GM18868 (cell line): ENCODE results near the gene PTPRG.

Experiments used
- ATAC-seq: cut with Tn5 transposase; IDR thresholded peaks from one replicate; pipeline ENCODE4 v1.9.1; 2021; ENCODE audit warnings: mild to moderate bottlenecking, moderate library complexity; ENCODE audit not compliant: unreplicated experiment

The PTPRG gene

DNA sequence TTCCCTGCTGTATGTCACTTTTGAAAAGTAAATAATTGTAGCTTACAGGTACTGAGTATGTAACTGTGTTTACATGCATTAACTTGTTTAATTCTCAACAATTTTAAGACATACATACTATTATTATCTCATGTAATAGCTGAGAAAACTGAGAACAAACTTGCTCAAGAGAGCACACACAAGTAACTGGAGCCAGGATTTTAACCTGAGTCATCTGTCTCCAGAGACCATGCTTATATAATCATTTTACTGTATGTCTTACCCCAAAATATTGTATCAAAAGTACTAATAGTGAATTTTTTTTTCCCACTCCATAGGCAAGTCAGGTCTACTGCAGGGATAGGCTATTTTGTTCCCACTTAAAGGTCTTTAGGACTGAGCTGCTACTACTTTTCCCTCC lies 716.6 kb downstream of the PTPRG start:
- ATAC-seq, result no peak

DNA sequence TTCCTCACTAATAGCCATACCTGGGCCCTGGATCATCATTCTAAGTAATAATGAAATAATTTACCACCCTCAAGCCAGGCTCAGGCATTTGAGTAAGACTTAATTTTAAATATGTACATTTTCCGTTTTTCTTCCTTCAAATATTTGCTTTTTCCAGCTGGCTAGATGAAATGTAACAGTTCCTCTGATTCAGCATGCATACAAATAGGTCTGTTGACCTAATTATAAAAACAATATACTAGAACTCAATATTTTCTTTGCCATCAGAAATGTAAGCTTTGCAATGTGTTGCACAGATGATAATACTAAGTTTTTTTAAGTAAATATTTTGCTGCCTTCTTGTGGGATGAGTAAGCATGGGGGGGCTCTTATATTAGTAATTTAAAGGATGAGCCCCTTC lies 720.4 kb downstream of the PTPRG start:
- ATAC-seq, result no peak

DNA sequence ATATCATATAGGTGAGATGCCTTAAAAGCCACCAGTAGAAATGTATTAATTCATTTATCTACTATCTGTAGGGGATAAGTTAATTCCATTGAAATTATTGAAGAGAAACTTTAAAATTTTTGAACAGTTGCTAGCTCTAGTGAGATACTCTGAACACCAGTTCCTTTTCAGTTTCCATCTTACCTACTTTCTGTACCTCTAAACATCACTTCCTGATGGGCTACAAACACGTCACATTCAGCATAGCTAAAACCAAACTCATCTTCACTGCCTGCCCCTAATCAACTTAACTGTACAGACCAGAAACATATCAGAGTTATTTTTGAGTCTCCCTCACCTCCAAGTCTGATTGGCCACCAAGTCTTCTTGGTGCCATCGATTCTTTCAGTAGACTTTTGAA lies 723.1 kb downstream of the PTPRG start:
- ATAC-seq, result peak; percentile 65

DNA sequence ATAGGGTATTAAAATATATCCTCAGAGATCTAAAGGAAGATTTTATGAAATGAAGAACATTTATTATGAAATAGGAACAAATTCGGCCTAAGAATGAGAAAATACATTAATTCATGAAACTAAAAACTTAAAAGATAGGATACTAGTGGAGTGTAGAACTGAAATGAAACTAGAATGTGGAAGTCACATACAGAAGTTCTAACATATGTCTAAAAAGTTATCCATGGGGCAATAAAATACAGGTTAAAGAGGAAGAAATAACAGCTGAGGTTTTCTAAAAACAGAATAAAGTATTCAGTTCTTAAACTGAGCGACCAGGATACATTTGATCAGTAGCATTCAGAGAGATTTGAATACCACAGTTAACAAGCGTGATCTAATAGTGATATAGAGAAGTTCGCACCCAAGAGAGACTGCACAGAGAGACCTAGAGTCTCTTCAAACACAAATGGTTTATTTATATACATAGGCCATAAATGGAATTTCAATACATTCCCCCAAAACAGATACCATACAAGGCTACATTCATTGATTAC lies 726.1 kb downstream of the PTPRG start:
- peak; percentile 65 for ATAC-seq

DNA sequence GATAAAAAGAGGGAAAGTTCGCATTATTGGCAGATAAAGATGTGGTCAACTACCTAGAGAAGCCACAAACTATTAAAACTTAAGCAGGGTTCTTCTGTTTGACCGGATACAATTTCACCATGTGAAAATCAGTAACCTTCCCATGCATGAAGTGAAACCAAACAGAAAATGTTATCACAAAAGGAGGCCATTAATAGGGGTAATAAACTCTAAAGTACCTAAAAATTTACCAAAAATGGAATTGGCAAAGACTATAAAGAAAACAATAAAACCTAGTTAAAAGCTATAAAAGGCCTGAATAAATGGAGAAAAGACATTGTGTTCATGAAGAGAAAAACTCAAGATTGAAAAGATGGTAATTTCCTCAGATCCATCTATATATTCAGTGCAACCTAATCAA lies 728.6 kb downstream of the PTPRG start:
- ATAC-seq, result no peak

DNA sequence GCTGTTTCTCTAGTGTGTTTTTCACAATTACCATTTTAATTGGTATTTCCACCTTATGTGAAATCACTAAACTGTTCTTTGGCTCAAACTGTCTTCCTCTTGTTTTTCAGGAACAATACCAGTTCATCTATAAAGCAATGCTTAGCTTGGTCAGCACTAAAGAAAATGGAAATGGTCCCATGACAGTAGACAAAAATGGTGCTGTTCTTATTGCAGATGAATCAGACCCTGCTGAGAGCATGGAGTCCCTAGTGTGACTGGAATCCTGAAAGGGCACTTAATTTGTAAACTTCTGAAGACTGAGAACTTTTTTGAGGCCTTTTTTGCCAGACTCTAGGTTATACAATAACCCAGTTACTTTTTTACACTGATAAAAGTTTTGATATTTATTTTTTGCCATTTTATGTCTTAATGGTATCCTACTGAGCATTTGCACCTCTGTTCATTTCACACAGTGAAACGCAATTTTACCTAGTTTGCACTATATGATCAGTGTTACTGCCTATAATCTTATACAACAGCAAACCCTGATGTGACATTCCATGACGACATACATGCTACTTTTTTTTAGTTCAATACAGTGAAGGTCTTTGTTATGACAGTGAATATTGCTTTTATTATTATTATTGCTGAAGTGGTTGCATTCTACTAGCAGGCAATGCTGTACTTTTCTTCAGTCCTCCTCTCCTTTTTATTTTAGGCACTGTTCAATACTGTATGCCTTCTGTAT lies 731.8 kb downstream of the PTPRG start:
- no peak for ATAC-seq

DNA sequence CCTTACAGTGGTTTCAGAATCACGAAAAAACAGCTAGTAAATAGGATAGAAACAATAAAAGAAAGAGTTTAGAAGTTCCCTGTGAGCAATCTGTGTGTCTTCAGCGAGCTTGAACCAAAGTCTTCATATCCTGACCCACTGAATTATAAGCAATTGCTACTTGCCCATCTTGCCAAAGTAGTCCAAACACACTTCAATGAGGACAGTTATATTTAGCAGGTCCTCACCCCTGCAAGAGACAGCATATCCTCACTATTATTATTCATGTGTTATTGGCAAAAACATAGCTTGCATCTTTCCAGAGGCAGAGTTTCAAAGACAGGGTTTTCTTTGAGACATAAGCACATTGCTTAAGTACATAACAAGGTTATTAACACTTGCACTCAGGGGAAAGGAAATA lies 734.2 kb downstream of the PTPRG start:
- no peak for ATAC-seq

DNA sequence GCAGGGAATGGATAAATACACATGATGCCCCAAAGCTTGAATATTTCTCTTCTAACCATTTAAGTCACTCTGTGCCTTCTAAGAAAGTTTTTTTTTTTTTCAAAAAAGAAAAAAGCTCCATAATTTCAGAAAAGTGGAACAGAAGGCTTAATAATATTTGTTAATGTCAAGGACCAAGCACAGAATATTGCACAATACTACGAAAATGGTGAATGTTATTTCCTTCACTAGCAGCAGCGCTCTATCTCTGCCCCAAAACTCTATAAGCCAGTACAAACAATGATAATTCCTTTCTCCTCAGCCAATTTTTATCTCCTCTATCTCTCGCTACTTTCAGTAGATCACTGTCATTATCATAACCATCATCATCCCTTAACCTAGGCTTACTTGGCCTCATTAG lies 739.2 kb downstream of the PTPRG start:
- ATAC-seq, result no peak

DNA sequence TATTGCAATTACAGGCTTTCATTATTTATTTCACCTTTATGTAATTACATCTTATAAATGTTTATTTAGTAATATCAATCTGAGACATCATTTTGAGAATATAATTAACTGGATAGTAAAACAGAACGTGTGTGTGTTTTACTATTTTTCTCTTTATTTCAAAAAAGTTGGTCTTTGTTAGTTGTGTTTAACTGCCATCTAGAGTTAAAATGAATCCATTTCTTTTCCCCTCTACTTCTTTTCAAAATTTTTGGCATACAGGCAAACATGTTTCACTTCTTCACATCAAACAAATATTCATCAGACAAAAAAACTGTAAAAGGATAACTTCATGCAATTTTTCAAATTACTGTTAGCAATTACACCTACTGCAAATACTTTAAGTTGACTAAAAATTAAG lies 750.8 kb downstream of the PTPRG start:
- ATAC-seq, result no peak

DNA sequence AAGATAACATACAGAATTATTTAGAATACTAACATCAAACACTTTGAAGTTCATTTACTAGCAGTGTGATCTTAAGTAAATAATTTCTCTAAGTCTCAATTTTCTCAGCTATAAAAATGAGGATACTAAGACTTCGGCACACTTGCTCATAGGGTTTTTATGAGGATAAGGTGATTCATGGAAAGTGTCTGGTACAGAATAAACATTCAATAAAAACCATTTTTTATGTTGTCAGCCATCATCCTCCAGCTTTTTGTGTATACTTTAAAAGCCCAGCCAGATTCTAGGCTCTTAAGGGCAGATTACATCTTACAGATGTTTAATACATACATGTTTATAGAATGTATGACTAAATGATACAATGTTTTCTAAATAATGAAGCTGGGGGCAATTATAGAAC lies 755.2 kb downstream of the PTPRG start:
- ATAC-seq, result no peak

DNA sequence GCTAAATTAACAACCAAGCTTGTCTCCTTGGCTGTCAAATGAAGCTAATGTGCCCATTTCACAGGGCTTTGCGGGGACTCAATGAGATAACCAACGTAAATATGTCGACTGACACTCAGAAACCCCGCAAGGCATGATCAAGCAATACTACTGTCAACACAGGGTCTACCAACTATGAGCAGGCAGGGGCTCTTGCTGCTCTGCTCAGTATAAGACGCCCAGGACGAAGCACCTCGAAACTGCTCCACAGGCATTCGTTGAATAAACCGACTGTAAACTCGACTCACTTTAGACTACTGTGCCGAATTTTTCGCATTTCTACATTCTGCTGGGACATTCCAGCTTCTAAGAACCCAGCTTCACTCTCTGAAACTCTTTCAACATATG lies 757.0 kb downstream of the PTPRG start:
- ATAC-seq, result peak; percentile 1

DNA sequence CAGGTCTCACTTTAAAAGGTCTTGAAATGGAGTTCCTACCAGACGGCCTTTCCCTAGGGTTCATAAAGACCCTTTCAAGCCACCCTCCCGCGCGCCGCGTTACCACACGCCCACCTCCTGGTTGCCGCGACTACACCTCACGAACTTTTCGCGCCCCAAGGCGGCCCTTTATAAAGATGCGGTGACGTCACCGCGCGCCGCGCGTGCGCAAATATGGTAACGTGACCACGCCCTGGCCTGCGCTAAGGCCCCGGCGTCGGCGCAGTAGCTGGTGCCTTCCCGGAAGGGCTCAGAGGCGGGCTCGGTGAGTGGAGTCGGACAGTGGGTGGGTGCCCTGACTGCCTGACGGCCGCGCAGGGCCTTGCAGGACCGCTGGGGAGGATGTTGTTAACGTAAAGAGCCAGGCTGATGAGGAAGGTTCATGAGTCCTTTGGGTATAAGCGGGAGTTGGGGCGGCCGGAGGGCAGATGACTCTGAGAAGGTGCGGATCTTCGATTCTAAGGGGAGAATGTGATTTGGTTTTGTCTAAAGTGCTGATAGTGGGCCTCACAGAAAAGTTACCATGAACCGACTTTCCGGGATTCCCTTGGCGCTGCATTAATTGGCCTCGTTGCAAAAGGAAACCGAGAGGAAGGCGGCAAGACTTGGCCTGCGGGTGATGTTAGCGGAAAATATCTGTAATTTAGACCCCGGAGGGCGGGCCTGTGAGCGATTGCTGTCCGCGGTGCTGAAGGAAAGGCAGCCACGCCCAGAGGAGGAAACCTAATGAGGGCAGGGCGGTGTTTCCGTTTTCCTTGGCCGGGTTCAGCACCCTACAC lies 757.6 kb downstream of the PTPRG start:
- ATAC-seq, result peak; percentile 99

DNA sequence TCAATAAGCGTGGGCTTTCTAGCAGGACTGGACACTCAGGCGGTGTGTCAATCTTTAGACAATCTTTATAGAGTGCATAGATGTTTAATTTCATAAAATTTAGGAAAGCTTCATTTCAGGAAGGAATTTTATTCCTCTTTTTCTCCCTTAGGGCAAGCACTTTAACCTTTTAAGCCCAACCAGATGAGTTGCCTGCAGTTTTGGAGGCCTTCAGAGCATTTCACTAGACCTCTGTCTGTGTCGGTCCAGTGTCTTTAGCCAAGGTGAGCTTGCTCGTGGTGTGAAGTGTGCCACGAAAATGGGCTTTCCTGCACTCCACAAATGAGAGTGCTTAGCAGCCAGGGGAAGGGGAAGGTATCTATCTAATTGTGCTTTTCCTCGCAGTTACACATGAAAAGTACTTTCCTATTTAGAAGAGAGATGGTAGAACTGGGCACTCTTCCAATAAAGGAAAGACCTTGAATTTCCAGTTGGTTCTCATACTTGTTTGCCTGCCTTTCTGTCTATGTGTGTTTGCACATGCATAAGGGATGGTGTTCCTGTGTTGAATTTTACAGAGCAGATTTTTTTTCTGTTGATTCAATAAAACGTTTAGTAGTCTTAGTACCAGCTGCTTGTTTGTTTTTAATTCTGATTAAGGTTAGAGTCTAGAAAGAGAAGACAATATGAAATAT lies 758.3 kb downstream of the PTPRG start:
- no peak for ATAC-seq

DNA sequence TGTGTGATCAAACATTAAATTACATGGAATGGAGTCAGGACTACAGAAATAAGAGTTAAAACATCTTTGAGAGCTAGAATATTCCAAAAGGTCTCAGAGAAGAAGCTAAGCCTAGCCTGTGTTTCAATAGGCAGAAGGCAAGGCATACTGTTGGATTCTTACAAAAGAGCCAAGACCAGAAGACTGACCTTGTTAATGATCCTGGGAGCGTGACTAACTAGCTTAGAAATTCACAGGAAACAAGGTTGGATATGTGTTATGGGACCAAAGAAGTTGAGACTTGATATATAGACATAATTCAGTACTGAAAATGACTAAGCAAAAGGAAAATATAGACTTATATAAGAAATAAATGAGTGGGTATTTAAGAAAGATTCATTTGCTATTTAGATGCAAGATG lies 761.9 kb downstream of the PTPRG start:
- no peak for ATAC-seq

DNA sequence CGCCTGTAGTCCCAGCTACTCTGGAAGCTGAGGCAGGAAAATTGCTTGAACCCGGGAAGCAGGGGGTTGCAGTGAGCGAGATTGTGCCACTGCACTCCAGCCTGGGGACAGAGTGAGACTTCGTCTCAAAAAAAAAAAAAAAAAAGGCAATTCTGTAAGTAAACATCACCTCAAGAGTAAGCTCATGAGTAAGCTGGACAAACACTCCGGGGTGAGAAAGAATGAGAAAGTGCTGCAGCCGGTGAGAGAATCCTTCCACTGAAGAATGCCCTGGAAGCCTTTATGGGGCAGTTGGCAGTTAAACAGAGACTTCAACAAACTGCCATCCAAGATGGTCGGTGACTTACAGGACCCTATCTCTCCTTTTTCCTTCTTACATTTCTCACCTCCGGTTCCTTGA lies 764.5 kb downstream of the PTPRG start:
- no peak for ATAC-seq

DNA sequence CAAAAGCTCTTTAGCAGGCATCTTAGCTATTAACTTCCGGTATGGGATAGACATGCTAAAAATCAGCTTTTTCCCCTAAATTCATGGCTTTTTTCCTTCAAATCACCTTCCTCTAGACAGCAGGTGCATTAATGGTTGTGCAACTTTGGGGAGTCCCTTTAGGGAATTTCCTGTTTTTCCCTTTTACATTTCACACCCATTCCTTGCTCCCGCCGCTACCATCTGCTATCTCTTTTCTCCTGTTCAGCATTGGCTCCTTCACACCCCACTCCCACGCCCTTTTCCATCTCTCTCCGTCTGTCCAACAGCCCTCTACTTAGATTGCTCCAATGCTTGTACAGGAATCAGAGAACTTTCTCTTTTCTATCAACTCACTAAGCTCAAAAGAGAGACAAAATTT lies 768.6 kb downstream of the PTPRG start:
- ATAC-seq, result no peak

DNA sequence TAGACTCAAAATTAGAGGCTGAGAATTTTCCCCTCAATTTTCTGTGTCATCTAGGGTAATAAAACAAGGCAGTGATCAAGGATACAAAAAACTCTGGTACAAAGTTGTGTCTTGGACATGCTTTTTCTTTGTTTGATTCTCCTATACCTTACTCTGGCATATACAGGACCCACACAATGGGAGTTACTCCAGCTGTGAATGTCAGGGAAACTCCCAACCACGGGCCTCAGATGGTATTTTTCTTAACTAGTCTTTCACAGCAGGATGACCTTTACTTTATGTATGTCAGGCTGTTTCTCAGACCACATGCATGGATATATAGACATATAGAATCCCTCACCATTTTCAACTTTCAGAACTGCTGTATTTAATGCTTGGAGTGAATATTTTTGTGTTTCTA lies 770.6 kb downstream of the PTPRG start:
- peak; percentile 75 for ATAC-seq

DNA sequence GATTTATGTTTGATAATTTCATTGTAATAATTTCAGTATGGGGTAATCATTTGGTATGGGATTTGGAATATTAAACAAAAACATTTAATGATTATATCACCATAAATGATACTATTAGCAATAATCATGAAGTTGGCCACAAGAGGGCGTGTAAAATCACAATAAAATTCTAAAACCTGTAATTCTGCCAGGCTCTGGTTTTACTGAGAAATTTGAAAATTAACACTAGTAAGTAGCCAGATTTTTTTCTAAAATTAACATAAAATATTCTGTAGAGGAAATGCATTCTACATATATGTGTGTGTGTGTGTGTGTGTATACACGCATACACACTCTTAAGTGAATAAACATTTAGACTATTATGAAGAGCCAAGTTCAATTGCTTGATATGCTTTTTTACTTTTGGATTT lies 771.5 kb downstream of the PTPRG start:
- ATAC-seq, result peak; percentile 43

DNA sequence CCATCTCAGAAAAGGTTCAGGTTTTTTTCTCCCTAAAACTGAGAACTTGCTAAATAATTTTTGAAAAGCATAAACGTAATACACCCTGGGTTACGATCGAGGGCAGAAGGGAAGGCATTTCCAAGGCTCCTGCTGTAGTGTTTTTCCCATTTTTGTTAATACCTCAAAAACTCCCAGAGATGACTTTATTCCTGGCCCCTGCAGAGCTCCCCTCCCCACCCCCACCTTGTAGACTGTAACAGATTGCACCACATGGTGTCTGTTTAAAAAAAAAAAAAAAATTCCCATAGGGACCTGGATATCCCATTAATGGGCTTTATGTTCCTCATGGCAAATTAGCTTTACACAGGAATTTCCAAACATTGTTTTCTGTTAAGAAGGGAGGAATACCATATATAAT lies 773.8 kb downstream of the PTPRG start:
- ATAC-seq, result no peak

DNA sequence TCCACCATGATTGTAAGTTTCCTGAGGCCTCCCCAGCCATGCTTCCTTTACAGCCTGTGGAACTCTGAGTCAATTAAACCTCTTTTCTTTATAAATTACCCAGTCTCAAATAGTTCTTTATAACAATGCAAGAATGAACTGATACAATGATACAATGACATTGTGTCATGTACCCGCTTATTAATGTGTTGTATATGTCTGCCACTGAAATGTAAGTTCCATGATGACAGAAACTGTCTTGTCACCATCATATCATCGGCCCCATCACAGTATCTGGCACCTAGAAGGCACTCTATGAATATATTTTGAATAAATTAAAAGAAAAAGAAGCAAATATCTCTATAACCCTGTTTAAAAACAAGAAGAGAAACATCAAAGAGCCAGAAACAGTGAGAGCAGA lies 782.4 kb downstream of the PTPRG start:
- no peak for ATAC-seq
